Vagina (tissue), 2 donors: ENCODE measurements around the gene GLOD4.

Experiments
- CTCF ChIP-seq, 3 experiments: fragments of 450-650 bp in 2 of 3; fragments of 200-600 bp in 1 of 3; sonication (generic) in 1 of 3; IDR thresholded peaks; one replicate each; pipeline ENCODE4 v1.5.1; 2017 to 2019; ENCODE audit warnings: antibody characterized with exemption in 3 of 3, mild to moderate bottlenecking in 2 of 3, moderate library complexity in 2 of 3
- POLR2AphosphoS5 ChIP-seq, 2 donors: sonication (generic); formaldehyde crosslinking; IDR thresholded peaks; one replicate each; pipeline ENCODE4 v1.9.0; 2017; ENCODE audit warnings: antibody characterized with exemption in 2 of 2, mild to moderate bottlenecking in 2 of 2, low read depth in 1 of 2; ENCODE audit not compliant: insufficient read depth in 1 of 2

DNA sequence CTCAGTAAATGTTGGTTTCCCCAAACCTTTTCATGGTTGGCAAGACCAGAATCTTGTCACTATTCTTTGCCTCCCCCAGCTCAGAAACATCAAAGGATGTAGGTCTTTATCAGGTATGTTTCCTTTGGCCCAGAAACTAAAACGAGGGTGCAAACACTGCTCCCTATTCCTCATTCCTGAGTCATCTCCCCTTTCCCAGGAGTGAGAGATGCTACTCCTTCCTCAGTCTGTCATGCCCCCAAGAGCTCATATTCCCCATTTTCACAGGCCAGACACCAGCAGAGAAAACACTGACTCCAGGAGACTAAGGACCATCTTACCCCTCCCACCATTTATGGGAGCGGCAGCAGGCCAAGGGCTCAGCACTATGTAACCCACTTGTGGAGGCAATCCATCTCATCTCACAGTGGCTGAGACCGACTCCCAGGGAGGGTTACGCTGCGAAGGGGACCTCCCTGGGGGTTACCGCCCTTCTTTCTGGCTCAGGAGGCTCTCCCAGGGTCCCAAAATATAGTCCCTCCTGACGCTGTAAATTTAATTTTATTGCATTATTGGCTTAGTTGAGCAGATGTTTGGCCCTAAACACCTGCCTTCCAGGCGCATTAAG, 31.5 kb downstream of the GLOD4 start:
- TF ChIP-seq CTCF (IDR thresholded peaks at IDR 0.05) (no peak), POLR2AphosphoS5 (IDR thresholded peaks at IDR 0.05; ENCODE audit: insufficient read depth in 1 of 2, low read depth in 1 of 2) (no peak)
